HL-60 (cell line): Measurements from ENCODE around the gene SLC7A10.

ENCODE experiments used
- TF ChIP-seq, protein P1 (sequence below): IDR thresholded peaks from one replicate; pipeline ENCODE4 v1.5.1; 2011; ENCODE audit warnings: low read length, control low read depth, inconsistent platforms; ENCODE audit not compliant: insufficient read depth
- TF ChIP-seq, protein P2 (sequence below): IDR thresholded peaks from 2 replicates; pipeline ENCODE4 v1.6.1; 2012; ENCODE audit warnings: low read depth; ENCODE audit not compliant: insufficient replicate concordance

DNA sequence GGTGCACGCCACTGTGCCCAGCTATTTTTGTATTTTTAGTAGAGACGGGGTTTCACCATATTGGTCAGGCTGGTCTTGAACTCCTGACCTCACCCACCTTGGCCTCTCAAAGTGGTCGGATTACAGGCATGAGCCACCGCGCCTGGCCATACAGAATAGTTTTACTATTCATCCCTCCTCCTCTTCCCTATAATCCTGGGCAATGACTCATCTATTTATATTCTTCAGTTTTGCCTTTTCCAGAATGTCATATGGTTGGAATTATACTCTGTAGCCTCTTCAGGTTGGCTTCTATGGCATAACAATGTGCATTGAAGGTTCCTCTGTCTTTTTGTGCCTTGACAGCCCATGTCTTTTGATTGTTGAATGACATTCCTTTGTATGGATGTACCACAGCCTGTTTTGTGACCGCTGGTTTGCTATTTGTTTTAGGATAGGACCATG lies 53.7 kb downstream of the SLC7A10 start:
- TF ChIP-seq, protein P1, sequence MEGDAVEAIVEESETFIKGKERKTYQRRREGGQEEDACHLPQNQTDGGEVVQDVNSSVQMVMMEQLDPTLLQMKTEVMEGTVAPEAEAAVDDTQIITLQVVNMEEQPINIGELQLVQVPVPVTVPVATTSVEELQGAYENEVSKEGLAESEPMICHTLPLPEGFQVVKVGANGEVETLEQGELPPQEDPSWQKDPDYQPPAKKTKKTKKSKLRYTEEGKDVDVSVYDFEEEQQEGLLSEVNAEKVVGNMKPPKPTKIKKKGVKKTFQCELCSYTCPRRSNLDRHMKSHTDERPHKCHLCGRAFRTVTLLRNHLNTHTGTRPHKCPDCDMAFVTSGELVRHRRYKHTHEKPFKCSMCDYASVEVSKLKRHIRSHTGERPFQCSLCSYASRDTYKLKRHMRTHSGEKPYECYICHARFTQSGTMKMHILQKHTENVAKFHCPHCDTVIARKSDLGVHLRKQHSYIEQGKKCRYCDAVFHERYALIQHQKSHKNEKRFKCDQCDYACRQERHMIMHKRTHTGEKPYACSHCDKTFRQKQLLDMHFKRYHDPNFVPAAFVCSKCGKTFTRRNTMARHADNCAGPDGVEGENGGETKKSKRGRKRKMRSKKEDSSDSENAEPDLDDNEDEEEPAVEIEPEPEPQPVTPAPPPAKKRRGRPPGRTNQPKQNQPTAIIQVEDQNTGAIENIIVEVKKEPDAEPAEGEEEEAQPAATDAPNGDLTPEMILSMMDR = no peak
- TF ChIP-seq, protein P2, sequence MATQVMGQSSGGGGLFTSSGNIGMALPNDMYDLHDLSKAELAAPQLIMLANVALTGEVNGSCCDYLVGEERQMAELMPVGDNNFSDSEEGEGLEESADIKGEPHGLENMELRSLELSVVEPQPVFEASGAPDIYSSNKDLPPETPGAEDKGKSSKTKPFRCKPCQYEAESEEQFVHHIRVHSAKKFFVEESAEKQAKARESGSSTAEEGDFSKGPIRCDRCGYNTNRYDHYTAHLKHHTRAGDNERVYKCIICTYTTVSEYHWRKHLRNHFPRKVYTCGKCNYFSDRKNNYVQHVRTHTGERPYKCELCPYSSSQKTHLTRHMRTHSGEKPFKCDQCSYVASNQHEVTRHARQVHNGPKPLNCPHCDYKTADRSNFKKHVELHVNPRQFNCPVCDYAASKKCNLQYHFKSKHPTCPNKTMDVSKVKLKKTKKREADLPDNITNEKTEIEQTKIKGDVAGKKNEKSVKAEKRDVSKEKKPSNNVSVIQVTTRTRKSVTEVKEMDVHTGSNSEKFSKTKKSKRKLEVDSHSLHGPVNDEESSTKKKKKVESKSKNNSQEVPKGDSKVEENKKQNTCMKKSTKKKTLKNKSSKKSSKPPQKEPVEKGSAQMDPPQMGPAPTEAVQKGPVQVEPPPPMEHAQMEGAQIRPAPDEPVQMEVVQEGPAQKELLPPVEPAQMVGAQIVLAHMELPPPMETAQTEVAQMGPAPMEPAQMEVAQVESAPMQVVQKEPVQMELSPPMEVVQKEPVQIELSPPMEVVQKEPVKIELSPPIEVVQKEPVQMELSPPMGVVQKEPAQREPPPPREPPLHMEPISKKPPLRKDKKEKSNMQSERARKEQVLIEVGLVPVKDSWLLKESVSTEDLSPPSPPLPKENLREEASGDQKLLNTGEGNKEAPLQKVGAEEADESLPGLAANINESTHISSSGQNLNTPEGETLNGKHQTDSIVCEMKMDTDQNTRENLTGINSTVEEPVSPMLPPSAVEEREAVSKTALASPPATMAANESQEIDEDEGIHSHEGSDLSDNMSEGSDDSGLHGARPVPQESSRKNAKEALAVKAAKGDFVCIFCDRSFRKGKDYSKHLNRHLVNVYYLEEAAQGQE = no peak
